ENCODE data around the gene VPS13D.

VPS13D gene

GRCh38 chr1:12196641-12197482 is 33.0 kb upstream of the VPS13D start:
- ChIA-PET CTCF (interaction anchor here (1.1 to 2.2 kb wide), 3 partner anchors 12 to 72 kb away, joined by 3 to 9 read pairs (median 4); no protein-coding TSS in a partner anchor), POLR2A (no interaction called here)
- DNase-seq (ENCODE audit: extremely low spot score), result no peak
- TF ChIP-seq ELF4 (IDR thresholded peaks at IDR 0.05) (no peak), SP1 (IDR thresholded peaks at IDR 0.05) (no peak), ZNF384 (IDR thresholded peaks at IDR 0.05) (peak; percentile 90), SUZ12 (IDR thresholded peaks at IDR 0.05) (no peak)

- DNase-seq (ENCODE audit: extremely low spot score), result no peak
- ChIA-PET CTCF (interaction anchor here (1.1 to 2.2 kb wide), 2 partner anchors 71 to 73 kb away, joined by 4 to 9 read pairs; no protein-coding TSS in a partner anchor), POLR2A (no interaction called here)
- TF ChIP-seq PKNOX1 (IDR thresholded peaks at IDR 0.05) (no peak), NFRKB (IDR thresholded peaks at IDR 0.05) (no peak), HDGF (IDR thresholded peaks at IDR 0.05; ENCODE audit: borderline replicate concordance) (no peak), FOXA1 (IDR thresholded peaks at IDR 0.05) (no peak), ELF4 (IDR thresholded peaks at IDR 0.05) (no peak), ZNF384 (IDR thresholded peaks at IDR 0.05) (no peak), FOXM1 (IDR thresholded peaks at IDR 0.05; ENCODE audit: borderline replicate concordance) (no peak), TARDBP (IDR thresholded peaks at IDR 0.05) (no peak), CTBP1 (IDR thresholded peaks at IDR 0.05; ENCODE audit: borderline replicate concordance) (no peak), ARNT (IDR thresholded peaks at IDR 0.05) (no peak)
These were observed 32.3 kb upstream of the VPS13D start for GRCh38 chr1:12197483-12197880.

GRCh38 chr1:12200208-12200607 is 29.6 kb upstream of the VPS13D start:
- POLR2A ChIA-PET, result no interaction called here
- TF ChIP-seq CTBP1 (IDR thresholded peaks at IDR 0.05; ENCODE audit: borderline replicate concordance) (no peak), FOXK2 (IDR thresholded peaks at IDR 0.05) (no peak), ARNT (IDR thresholded peaks at IDR 0.05) (no peak), FOXA1 (IDR thresholded peaks at IDR 0.05) (no peak), ELF4 (IDR thresholded peaks at IDR 0.05) (no peak), PKNOX1 (IDR thresholded peaks at IDR 0.05) (no peak), SUZ12 (IDR thresholded peaks at IDR 0.05) (no peak), BHLHE40 (IDR thresholded peaks at IDR 0.05; ENCODE audit: borderline replicate concordance) (no peak), LEF1 (IDR thresholded peaks at IDR 0.05; ENCODE audit: borderline replicate concordance) (no peak), ZNF384 (IDR thresholded peaks at IDR 0.05) (no peak)
- CTCF ChIA-PET, result interaction anchor here (4.3 kb wide), 1 partner anchor 75 kb away, joined by 34 read pairs; no protein-coding TSS in a partner anchor
- no peak for DNase-seq (ENCODE audit: extremely low spot score)

GRCh38 chr1:12201352-12202189 is 28.3 kb upstream of the VPS13D start:
- CTCF ChIA-PET, result interaction anchor here (0.6 to 4.3 kb wide), 3 partner anchors 50 to 122 kb away, joined by 4 to 34 read pairs (median 5); no protein-coding TSS in a partner anchor
- TF ChIP-seq ZNF384 (IDR thresholded peaks at IDR 0.05), result peak; percentile 49; the same call in 1 of the 2 replicates
- TF ChIP-seq TARDBP (IDR thresholded peaks at IDR 0.05), result no peak
- DNase-seq (ENCODE audit: extremely low spot score), result no peak
- POLR2A ChIA-PET, result no interaction called here

GRCh38 chr1:12202190-12202497 is 27.7 kb upstream of the VPS13D start:
- TF ChIP-seq SUZ12 (IDR thresholded peaks at IDR 0.05), result no peak
- no peak for TF ChIP-seq FOXA1 (IDR thresholded peaks at IDR 0.05)
- TF ChIP-seq FOXM1 (IDR thresholded peaks at IDR 0.05; ENCODE audit: borderline replicate concordance), result no peak
- no peak for TF ChIP-seq BHLHE40 (IDR thresholded peaks at IDR 0.05; ENCODE audit: borderline replicate concordance)
- TF ChIP-seq PKNOX1 (IDR thresholded peaks at IDR 0.05), result no peak
- TF ChIP-seq HDGF (IDR thresholded peaks at IDR 0.05; ENCODE audit: borderline replicate concordance), result no peak
- no peak for TF ChIP-seq LEF1 (IDR thresholded peaks at IDR 0.05; ENCODE audit: borderline replicate concordance)
- no peak for TF ChIP-seq ELF4 (IDR thresholded peaks at IDR 0.05)
- TF ChIP-seq L3MBTL2 (conservative IDR thresholded peaks at IDR 0.05), result no peak
- CTCF ChIA-PET, result interaction anchor here (0.6 to 4.3 kb wide), 3 partner anchors 51 to 123 kb away, joined by 4 to 34 read pairs (median 5); no protein-coding TSS in a partner anchor
- POLR2A ChIA-PET, result no interaction called here
- no peak for DNase-seq (ENCODE audit: extremely low spot score)

- ChIA-PET POLR2A (no interaction called here), CTCF (interaction anchor here (0.6 to 4.3 kb wide), 4 partner anchors 27 to 78 kb away, joined by 3 to 34 read pairs (median 4); no protein-coding TSS in a partner anchor)
- DNase-seq (ENCODE audit: extremely low spot score), result no peak
- TF ChIP-seq SP1 (IDR thresholded peaks at IDR 0.05) (no peak), ZNF384 (IDR thresholded peaks at IDR 0.05) (no peak)
These were observed 27.3 kb upstream of the VPS13D start for GRCh38 chr1:12202577-12202976.
